HG03097 (cell line): ENCODE data around the gene BSG.
A peak's percentile ranks its signal among the peaks of the same experiment; 100 is the strongest.

ENCODE experiments used
- ATAC-seq: cut with Tn5 transposase; IDR thresholded peaks from one replicate; pipeline ENCODE4 v1.9.1; 2021; ENCODE audit not compliant: unreplicated experiment, low FRiP score

The BSG gene

DNA sequence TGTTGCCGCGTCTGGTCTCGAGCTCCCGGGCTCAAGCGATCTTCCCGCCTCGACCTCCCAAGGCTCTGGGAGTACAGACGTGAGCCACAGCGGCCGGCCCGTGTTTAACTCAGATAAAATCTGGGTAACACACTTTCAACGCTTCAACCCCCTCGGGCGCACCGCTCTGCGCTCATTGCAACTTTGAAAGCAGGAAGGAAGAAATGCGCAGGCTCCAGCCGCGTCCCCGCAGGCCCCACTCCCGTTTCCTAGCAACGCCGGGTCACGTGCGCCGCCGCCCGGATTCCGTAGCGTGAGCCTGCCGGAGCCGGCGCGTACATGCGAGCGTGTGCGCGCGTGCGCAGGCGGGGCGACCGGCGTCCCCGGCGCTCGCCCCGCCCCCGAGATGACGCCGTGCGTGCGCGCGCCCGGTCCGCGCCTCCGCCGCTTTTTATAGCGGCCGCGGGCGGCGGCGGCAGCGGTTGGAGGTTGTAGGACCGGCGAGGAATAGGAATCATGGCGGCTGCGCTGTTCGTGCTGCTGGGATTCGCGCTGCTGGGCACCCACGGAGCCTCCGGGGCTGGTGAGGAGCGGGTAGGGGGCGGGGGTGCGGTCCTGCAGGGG is at the start of gene BSG:
Gene BSG (plus strand): TSS at position 457 of the 603 bp plus-strand sequence. CDS start 39 bp downstream, at position 496.
- peak; percentile 64 for ATAC-seq

DNA sequence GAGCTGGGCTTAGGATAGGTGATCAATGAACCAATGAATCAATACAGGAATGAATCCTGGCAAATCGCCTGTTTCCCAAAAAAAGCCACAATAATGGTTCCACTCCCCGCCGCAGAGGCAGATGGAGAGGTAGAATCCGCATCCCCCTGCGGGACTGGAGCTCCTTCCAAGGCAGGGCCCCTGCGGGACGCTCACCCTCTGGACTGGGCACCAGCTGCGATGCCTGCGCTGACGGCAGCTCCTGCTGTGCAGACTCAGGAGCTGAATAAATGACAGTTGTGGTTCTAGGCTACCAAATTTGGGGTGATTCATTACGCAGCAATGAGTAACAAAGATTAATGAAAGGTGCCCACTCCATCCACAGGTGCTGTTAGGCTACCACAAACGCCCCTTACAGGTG is 49.7 kb upstream of the BSG start:
- no peak for ATAC-seq

DNA sequence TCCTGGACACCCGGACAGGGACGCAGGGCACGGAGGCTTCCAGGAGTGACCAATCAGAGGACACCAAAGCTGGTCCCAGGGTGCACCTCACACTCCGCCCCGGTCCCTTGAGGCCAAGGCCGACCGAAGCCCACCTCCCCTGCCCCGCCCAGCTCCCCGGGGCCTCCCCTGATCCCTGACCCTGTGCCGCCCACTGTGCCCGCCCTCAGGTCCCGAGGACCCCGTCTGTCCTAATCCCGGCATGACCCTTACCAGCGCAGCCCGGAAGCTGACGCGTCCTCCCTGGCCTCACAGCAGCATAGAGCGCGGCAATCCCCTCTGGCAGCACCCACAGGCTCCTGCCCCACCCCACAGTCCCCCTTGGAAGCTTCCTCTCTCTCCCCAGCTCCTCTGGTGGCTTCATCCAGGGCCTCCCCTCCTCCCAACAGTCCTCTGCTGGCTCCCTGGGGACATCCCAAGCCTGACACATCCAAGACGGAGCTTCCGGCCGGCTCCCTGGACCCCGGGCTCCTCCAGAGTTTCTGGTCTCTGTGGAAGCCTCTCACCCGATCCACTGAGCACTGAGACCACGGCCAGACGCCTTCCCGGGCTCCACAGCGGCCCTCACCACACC is 48.2 kb upstream of the BSG start:
- no peak for ATAC-seq

DNA sequence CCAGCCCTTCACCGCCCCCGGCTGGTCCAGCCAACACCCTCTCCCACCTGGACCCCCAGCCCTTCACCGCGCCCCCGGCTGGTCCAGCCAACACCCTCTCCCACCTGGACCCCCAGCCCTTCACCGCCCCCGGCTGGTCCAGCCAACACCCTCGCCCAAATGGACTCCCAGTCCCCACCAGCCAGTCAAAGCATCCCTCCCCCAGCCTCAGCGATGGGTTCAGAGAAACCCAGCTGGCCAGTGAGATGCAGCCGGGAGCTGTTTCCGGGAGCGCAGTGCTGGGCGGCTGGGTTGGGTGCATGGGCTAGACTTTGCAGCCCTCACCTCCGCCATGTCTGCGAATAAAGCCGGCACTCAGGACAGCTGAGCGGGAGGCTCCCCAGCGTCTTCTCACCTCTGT is 47.4 kb upstream of the BSG start:
- ATAC-seq: no peak

DNA sequence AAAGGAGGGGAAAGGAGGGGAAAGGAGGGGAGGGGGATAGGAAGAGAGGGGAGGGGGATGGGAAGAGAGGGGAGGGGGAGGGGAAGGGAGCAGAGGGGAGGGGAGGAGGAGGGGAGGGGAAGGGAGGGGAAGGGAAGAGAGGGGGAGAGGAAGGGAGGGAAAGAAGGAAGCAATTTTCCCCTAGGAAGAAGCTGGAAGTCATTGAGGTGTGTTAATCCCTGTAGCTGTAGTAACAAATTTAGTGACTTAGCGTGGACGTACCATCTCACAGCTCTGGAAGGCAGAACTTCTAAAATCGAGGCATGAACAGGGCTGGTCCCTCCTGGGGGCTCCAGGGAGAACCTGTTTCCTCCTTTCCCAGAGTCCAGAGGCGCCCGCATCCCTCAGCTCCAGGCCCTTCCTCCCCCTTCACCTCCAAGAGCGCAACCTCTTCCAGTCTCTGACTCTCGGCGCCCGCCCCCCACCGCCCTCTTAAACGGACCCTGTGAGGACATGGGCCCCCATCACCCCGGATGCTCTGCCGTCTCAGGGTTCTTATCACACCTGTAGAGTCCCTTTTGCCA is 46.5 kb upstream of the BSG start:
- ATAC-seq: no peak

DNA sequence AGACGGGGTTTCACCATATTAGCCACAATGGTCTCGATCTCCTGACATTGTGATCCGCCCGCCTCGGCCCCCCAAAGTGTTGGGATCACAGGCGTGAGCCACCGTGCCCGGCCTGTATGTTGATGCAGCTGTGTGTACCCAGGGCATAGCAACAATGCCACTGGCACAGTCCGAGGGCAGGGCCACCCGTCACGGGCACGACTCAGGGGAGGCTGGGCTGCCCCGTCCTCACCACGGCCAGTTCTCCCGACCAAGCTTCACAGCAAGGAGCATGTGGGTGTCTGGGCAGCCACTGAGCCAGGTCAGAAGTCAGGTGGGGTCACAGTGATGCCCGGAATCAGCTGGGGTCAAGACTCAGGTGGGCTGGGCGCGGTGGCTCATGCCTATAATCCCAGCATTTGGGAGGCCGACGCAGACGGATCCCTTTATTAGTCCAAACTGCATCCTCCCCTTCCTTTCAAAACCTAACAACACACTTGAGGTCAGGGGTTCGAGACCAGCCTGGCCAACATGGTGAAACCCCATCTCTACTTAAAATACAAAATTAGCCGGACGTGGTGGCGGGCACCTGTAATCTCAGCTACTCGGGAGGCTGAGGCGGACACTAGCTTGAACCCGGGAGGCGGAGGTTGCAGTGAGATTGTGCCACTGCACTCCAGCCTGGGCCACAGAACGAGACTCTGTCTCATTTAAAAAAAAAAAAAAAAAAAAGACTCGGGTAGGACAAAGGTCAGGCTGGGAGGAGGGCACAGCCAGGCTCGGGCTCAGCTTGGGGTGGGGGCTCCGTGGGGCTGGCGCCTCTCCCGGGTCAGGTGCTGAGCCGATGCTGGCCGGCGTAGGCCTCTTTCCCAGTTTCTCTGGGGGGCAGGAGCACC is 42.0 kb upstream of the BSG start:
- ATAC-seq: no peak

DNA sequence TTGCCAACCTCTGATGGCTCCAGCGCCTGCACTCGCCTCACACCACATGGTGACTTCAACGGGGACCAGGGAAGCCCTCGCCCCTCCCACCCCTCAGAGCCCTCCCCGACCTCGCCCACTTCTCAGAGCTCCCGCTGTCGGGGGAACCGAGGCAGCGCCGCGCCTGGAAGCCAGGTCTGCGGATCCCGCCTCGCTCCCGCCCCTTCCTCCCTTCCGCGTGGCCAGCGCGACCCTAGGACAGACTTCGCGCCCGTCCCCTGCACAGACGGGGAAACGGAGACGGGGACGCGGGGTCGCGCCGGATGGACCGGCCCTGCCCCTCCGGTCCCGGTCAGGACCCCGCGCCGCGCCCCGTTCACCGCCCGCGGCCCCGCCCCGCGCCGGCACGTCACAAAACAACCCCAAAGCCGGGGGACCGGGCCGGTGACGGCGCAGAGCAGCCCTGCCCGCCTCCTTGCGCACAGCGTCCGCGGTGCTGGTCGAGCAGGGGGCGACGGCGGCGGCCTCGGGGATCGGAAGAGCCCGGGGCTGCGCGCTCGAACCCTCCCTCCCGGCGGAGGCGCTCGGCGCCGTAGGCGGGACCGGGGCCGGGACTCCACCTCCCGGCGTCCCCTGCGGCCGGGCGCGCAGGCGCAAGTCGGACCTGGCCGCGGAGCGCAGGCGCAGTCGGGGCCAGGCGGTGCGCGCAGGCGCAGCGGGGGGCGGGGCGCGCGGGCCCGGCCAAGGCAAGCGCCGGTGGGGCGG is 41.2 kb upstream of the BSG start:
- peak; percentile 76 for ATAC-seq

DNA sequence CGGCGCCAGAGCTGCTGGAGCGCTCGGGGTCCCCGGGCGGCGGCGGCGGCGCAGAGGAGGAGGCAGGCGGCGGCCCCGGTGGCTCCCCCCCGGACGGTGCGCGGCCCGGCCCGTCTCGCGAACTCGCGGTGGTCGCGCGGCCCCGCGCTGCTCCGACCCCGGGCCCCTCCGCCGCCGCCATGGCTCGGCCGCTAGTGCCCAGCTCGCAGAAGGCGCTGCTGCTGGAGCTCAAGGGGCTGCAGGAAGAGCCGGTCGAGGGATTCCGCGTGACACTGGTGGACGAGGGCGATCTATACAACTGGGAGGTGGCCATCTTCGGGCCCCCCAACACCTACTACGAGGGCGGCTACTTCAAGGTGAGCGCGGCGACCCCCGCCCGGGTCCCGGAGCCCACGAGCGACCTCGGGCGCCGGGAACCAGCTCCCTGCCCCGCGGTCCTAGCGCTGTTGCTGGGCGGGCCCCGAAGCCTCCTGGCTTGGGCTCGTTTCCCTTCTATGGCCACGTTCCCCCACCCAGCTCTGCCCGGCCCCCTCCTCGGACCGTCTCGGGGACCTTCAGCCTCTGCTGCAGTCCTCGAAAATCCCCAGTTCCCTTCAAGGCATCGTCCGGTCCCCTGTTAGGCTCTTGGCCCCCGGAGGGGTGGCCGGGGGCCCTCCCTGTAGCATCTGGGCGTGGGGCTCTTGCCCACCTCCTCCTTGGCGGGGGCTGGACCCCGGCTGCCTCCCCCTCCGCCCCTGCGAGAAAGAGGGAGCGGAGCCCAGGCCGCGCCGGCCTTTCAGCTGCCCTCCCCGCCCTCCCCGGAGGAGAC is 40.4 kb upstream of the BSG start, which contains the start of gene CDC34:
Gene CDC34 (plus strand): TSS at position 8 of the 808 bp plus-strand sequence. CDS start 172 bp downstream, at position 180.
- ATAC-seq: no peak

DNA sequence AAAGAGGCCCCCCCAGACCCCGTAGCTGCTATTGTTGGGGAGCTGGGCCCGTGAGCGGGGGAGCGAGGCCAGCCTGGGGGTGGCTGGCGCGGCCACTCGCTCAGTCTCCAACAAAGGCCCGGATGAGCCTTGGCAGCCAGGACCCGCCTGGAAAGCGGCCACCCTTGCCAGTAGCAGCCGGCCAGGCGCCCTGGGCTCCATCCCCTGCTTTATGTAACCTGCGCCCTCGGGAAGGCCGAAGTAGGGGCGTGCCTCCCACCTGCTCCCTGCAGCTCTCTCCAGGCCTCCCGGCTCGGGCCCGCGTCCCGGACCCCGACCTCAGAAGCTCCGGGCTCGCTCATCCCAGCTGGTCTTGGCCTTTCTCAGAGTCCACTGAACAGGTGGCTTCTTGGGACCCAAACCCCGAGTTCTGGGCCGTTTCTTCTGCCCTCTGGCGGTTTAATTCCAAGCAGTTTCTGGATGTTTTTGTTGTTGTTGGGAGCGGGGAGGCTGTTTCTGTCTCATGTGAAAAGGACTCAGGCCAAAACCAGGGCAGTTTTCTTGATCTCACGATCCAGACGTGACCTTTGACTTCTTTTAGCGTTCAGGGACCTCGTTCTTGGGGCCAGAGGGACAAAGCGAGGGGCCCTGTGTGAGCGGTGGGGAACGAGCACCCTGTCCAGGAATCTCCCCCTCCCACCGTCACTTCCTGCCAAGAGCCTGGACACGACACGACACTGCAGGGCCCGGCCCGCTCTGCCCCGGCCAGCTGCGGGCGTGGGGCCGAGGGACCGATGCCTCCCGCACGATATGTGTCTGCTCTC is 39.6 kb upstream of the BSG start:
- no peak for ATAC-seq

DNA sequence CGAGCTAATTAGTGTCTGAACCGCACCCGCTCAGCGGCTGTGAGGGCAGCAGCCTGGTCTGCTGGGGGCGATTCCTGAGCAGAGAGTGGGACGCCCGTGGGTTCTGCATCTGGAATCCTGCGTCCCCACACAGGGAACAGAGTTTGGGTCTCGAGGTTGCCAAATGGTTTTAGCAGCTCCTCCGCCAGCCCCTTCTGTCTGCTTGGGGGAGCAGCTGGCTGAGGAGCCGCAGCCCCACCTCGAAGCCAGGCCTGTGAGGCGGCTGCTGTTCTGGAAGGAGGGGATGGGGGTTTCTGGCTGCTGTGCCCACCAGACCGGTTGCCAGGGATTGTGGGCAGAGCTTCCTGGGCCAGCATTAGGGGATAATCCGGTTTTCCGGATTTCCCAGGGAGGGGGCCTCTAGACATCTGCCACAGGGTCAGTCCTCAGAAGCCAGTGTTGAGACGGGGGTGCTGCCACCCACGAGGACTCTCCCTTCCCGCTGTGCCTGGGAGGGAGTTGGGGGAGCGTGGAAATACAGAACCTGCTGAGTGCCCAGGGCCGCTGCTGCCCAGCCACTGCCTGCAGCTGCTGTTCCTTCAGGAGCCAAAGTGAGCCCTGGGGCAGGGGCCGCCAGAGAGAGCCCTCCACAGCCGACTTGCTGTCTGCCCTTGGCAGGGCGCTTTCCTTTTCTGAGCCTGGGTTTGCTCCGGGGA is 38.9 kb upstream of the BSG start:
- no peak for ATAC-seq

DNA sequence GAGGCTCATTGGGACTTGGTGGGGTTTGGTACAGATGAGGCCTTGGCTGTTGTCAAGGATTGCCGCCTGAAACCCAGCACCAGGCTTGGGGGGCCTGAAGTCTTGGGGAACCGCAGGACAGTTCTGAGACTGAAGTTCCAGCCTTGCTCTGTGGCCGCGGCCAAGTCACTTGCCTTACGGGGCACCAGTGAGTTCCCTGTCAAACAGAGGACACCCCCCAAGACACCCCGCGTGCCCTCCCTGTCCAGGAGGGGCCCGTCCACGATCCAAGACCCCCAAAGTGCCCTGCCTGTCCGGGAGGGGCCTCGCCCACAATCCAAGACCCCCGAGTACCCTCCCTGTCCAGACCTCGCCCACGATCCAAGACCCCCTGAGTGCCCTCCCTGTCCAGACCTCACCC is 38.3 kb upstream of the BSG start:
- ATAC-seq: no peak

DNA sequence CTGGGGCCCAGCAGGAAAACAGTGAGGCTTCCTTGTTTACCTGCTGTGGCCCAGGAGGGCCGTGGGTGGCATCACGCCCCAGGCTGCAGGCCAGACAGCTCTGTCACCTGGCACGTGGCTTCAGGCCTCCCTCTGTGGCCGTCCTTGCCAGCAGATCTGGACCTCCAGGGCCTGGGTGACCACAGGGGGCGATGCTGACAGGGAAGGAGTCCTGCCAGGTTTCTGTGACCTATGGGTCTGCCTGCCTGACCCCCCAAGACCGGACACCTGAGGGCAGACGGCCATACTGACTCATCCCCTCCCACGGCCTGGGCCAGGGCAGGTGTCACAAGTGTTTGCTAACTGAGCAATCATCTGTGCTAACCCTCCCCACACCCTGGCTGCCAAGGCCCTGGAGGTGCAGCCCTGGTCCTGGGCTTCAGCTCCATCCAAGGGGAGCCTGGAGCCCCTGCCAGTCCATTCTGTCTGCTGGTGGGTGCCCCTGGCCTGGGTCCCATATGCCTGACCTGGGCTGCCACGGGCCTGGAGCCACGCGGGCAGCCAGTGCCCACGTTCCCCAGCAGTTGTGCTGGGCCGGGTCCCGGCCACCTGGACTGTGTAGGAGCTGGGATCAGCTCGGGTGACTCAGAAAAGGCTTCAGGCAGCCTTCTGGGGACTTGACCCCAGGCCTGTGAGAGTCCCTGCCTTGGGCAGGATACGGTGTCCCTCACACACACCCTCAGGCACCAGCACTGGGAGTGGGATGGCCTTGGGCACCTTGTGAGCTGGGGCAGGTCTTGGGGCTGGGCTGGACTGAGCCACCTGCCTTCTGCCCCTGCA is 37.2 kb upstream of the BSG start:
- no peak for ATAC-seq

DNA sequence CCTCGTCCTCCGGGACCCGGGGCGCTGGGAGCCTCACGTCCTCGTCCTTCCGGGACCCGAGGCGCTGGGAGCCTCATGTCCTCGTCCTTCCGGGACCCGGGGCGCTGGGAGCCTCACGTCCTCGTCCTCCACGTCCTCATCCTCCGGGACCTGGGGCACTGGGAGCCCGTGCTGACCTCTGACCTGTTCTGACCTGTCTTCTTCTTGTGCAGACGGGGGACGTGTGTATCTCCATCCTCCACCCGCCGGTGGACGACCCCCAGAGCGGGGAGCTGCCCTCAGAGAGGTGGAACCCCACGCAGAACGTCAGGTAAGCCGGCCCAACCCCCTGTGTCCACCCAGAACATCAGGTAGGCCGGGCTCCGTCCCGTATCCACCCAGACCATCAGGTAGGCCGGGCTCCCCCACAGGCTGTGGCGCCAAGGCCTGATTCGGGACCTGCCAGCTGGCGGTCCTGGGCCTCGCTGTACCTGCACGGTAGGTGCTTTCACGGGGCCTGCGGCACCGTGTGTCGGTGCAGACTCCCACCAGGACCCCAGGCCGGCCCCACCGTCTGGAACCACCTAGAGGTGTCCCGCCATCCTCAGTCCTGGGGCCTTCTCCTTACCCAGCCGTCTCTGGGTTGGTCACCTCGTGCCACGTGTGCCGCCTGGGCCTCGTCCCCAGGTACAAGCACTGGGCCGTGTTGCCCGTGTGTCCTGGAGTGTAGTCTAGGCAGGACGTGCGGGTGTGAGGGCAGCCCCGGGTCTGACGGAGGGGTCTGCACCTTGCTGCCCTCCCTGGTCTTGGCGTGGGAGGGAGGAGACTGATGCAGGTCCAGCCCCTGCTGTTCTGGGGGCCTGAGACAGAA is 36.1 kb upstream of the BSG start:
- no peak for ATAC-seq

DNA sequence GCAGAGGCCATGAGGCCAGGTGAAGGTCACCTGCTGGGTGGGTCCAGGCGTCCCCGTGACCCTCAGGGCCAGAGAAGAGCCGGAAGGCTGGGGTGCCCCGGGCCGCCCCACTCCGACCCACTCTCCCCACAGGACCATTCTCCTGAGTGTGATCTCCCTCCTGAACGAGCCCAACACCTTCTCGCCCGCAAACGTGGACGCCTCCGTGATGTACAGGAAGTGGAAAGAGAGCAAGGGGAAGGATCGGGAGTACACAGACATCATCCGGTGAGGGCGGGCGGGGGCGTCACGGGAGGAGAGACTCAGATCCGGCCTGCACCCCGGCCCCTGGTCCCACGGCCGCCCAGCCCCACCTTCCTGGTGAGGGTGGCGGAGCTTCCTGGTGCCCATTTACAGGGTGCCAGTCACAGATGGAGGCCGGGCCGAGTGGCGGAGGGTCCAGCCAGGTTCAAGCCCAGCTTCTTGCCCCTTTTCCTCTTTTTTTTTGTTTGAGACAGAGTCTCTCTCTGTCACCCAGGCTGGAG is 35.5 kb upstream of the BSG start:
- no peak for ATAC-seq

DNA sequence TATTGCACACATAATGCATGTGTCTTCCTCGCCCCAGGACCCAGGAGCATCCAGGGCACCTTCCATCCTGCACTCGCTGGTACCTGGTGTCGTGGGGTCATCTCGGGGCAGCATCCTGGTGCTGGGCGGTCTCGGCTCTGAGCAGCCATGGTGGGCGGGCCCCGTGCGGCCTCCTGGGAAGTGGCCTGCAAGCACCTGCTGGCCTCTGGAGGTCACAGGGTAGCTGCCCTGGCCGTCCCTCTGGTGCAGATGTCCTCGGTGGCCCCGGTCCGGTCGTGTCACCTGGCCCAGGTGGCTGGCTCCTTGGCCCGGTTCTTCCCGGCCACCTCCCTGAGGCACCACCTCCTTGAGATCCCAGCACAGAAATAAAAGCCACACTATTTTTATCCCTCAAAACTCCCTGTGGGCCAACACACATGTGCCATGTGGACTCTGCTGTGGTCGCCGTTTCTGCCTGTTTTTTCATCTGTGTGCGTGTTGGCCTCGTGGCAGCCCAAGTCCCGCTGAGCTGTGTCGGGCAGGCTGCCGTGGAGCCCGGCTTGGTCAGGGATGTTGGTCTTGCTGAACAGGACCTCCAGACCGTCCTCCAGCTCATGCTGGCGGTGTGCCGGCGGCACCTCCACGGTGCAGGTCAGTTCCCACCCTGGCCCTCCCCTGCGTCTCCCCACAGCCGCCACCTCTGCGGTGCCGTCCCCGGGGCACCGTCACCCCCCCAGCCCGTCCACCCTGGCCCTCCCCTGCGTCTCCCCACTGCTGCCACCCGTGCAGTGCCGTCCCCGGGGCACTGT is 33.6 kb upstream of the BSG start:
- no peak for ATAC-seq
